GF-D8 (cell line): ENCODE measurements around the gene PPP1R3E.
"Not testable (repeated sequence)": the region's sequence is repeated elsewhere in the genome, so short reads cannot be mapped to it uniquely, and the experiment has no call there.

Source experiments
- DNase-seq: peaks from one replicate; lab custom pipeline; 2025; lab: John Stamatoyannopoulos, UW

The PPP1R3E gene

DNA sequence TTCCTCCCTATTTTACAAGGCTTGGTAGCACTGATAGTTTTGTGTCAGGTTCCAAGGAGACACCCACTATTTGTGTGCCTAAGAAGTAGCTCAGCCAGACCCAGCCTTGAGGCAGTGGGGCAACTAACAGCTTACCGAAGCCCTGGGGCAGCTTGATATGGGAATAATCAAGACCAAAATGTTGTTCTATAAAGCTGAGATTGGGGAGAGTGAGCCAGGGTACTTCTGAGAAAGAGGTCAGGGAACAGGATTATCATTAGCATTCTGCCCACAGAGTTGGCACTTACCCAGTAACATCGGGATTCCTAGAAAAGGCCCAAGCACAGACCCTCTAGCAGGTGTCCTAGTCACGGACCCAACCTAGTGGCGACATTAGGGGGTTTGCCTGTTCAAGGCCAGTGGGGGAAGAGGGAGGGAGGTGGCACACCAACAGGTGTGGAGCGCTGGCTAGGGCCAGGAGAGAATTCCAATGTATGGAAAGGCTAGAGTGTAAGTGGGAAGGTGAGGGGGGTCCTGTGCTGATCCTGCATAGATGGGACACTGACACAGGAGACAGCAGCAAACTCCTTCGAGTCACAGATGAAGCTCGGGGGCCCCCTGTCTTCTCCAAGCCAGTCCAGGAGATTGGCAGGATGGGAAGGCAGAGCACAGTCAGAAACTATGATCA is 4.9 kb downstream of the PPP1R3E start:
- DNase-seq: no peak

- no peak for DNase-seq
These were observed 5.6 kb downstream of the PPP1R3E start for GRCh38 chr14:23297096-23297495.

DNA sequence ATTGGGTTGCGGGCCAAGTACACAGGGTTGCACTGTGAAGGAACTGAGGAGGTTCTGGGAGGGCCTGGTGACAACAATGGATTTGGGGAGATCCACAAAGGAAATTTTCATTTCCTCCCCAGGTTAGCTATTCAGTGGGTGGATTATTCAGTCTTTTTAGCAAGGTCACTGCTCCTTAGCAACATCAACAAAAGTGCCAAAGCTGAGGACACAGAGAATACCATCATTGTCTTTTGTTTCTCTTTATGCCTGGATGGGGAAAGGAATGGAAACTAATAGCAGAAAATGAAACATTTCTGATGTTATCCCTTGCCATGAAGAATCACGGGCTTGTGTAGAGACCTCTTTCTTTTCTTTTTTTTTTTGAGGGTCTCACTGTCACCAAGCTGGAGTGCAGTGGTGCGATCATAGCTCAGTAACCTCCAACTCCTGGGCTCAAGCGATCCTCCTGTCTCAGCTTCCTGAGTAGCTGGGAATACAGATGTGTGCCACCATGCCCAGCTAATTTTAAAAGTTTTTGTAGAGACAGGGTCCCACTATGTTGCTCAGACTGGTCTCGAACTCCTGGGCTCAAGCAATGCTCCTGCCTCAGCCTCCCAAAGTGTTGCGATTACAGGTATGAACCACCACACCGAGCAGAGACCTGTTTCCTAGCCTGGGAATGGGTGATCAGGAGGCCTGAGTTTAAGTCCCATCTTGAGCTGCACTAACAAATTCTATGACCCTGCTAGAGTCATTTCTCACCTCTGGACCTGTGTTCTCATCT is 6.5 kb downstream of the PPP1R3E start:
- no peak for DNase-seq

DNA sequence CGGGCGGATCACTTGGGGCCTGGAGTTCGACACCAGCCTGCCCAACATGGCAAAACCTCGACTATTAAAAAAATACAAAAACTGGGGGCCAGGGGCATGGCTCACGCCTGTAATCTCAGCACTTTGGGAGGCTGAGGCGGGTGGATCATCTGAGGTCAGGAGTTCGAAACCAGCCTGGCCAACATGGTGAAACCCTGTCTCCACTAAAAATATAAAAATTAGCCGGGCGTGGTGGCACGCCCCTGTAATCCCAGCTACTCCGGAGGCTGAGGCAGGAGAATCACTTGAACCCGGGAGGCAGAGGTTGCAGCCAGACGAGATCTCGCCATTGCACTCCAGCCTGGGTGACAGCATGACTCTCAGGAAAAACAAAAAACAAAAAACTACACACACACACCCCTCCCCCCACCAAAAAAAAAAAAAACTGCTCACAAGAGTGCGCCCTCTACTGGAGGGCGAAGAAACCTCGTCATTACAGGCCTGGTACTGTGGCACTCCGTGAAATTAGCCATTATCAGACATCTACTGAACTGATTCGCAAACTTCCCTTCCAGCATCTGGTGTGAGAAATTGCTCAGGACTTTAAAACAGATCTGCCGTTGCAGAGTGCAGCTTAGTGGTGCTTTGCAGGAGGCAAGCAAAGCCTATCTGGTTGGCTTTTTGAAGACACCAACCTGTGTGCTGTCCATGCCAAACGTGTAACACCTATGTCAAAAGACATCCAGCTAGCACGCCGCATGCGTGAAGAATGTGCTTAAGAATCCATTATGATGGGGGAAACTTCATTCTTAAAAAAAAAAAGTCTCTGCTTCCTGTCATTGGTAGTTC is 7.7 kb downstream of the PPP1R3E start:
- DNase-seq: no peak

- no peak for DNase-seq
These were observed 15.7 kb downstream of the PPP1R3E start for GRCh38 chr14:23286902-23287479.

DNA sequence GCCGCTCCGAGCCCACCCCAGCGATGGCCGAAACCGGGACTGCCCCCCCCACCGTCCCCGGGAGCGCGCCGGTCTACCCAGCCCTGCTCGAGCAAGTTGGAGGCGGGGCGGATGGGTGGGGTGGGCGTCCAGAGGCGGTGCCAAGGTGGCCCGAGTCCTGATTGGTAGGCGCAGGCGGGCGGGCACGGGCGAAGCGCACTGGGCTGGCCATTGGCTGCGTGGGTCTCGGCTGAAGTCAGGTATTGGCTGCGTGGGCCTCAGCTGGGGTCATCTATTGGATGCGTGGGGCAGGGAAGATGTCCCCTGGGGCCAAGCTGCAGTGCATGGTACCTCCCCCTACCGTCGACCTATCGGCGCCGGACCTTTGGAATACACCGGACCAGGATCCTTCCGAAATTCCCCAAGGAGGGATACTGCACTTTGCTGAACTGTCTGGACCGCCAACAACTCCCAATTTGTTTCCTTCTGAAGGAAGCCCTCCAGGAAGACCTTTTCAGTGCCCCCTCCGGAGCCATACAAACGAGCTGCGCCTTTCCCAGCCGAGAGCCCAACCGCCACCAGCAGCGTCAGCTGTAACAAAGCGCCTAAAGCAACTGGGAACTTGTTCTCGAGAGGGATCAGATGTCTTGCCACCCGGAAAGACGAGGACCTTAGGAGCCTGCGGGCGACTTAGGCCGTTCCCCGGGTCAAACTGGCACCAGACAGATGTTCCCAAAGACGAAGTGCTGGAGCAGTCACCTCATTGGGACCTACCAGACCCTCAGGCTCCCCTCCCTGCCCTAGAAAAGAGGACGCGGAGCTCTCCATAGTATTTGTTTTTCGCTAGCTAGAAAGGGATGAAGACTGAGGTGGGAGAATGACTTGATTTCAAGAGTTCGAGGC is 16.4 kb downstream of the PPP1R3E start, which contains the start of gene HOMEZ:
HOMEZ (minus strand) TSS at position 113 of the 882 bp plus-strand sequence. CDS start 180 bp downstream, outside the sequence.
- peak; percentile 94 for DNase-seq

- DNase-seq: no peak
These were observed 17.1 kb downstream of the PPP1R3E start for GRCh38 chr14:23285530-23286019.

DNA sequence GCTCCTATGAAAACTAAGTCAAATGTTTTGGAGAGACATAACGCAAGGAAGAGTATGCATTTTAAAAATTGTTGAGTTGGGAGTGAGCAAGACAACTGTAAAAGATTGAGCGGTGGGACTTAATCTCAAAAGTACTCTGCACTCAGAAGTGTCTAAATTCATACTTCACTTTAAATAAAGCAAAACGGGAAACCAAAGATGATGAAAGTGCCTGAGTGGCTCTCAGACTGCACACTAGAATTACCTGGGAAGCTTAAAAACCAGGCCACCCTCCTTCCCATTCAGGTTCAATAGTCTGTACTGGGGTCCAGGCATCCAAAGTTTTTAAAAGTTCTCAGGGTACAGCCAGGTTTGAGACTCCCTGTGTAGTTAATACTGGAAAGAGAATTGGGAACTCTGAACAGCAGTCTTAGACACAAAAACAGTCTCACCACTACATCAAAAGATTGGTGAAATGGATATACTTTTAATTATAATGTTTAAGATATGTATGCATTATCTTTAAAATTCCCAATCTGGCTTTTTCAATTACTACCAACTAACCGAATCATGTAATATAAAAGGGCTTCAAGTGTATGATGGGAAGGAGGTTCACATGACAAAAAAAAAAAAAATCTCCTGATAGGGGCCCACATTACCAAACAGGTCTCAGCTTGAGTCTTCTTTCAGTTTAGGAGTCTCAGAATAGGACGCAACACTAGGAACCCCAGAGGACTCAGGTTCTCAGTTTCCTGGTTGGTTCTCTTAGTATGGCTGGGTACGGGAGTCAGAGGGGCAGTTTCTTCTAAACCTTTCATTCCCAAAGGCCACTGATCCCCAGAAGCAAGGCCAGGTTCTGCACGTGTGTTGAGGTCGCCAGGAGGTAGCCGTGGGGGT is 17.8 kb downstream of the PPP1R3E start:
- no peak for DNase-seq

DNA sequence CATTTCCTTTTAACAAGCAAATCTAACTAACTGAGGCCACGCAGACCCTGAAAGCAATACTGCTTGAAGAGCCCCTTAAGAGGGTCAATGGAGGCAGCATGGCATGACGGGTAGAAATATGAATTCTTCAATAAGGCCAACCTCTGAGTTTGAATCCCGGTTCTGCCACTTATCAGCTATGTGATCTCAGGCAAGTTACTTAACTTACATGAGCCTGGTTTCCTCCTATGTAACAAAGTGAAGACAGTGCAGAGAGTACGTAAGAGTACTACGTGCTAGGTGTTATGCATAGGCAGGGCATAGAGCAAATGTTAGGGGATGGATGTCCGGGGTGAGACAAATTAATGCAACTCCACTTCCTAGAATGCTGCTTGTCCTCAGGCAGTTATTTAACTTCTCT is 21.4 kb downstream of the PPP1R3E start:
- DNase-seq: no peak

DNA sequence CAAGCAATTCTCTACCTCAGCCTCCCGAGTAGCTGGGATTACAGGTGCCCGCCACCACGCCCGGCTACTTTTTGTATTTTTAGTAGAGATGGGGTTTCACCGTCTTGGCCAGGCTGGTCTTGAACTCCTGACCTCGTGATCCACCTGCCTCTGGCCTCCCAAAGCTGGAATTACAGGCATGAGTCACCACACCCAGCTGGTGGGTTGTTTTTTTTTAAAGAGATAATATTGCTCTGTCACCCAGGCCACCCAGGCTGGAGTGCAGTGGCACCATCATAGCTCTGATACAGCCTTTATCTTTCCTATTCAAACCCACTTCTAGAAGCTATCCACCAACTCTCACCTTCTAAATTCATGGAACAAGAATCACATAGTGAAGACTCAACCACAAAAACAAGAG is 24.7 kb downstream of the PPP1R3E start:
- DNase-seq: not testable (repeated sequence)

DNA sequence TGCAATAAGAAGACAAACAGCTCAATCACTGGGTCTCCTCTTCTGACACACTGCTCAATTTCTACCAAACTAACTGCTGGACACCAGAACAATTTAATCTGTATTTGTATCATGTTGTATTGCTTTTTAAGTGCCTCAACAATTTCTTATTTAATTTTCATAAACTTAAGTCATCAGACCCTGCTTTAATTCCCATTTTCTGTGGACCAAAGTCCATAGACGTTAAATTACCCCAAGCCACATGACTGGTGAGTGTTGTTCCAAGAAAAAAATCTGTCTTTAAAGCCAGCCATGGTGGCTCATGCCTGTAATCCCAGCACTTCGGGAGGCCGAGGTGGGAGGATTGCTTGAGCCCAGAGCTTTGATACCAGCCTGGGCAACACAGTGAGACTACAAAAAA is 25.5 kb downstream of the PPP1R3E start:
- no peak for DNase-seq

DNA sequence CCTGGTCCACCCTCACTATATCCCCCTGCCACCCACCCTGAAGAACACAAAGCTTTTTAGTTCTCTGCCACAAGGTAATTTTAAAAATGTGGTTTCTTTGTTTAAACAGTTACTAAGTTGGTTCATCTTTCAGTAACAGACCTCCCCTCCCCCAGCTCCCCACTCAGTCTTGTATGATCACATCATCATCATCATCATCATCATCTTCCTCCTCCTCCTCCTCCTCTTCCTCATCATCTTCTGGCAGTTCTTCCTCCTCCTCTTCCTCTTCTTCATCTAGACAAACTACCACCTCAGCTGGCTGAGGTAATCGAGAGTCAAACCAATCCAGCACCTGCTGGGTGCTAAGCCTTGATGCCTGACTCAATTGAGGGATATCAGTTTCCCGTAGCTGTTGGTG is 27.2 kb downstream of the PPP1R3E start:
- no peak for DNase-seq

DNA sequence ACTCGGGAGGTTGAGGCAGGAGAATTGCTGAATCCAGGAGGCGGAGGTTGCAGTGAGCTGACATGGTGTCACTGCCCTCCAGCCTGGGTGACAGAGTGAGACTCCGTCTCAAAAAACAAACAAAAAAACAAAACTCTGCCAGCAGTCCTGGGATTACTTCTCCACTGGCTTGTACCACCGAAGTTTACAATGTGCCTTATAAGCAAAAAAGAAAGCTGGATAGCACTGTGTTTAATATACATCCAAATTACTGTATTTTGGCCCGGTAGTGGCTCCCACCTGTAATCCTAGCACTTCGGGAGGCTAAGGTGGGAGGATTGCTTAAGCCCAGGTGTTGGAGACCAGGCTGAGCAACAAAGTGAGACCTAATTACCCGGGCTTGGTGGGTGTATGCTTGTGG is 33.5 kb downstream of the PPP1R3E start:
- DNase-seq: no peak

GRCh38 chr14:23260849-23261248 is 41.8 kb downstream of the PPP1R3E start:
- DNase-seq: not testable (repeated sequence)

- no peak for DNase-seq
These were observed 43.2 kb downstream of the PPP1R3E start for GRCh38 chr14:23259426-23259825.

DNA sequence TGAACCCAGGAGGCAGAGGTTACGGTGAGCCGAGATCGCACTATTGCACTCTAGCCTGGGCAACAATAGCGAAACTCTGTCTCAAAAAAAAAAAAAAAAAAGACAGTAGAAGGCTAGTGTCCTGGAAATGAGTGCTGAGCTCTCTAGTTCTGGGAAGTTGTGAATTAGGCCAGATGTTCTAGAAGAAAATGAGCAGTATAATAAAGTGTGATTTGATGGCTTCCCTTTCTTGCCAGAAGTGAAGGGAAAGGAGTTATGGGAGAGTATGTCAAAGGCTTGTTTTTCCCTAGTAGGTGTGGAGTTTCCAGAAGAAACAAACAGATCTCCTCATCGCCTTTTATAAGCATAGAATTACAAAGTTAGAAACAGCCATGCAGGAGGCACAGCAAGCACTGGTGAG is 44.4 kb downstream of the PPP1R3E start:
- no peak for DNase-seq

- DNase-seq: no peak
These were observed 50.0 kb downstream of the PPP1R3E start for GRCh38 chr14:23252420-23253333.

- DNase-seq: no peak
These were observed 50.7 kb downstream of the PPP1R3E start for GRCh38 chr14:23252006-23252405.

DNA sequence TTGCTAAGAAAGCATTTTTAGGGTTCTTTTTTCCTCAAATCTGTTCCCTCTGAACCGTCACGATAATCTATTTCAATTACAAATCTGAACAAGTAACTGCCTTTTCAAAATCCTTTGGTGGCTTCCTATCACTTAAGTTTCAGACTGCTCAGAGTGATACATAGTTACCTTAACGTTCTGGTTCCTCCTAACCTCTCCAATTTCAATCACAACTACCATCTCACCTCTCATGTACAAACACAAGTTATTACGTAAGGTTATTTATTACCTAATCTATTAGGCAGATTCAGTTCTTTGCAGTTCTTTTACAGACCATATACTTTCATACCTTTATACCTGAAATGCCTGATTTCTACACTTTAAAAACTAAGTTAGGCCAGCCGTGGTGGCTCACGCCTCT is 52.8 kb downstream of the PPP1R3E start:
- no peak for DNase-seq
